ENCODE data around the gene NEDD1.

DNA sequence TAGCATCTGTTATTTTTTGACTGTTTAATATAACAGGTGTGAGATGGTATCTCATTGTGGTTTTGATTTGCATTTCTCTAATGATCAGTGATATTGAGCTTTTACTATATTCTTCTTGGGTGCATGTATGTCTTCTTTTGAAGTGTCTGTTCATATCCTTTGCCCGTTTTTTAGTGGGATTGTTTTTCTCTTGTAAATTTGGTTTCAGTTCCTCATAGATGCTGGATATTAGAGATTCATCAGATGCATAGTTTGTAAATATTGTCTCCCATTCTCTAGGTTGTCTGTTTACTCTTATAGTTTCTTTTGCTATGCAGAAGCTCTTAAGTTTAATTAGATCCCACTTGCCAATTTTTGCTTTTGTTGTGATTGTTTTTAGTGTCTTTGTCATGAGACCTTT, 48.9 kb upstream of the NEDD1 start:
- TF ChIP-seq POLR2AphosphoS5 (IDR thresholded peaks at IDR 0.05; ENCODE audit: low read length): no peak
- TF ChIP-seq POLR2AphosphoS2 (IDR thresholded peaks at IDR 0.05; ENCODE audit: low read depth, low read length): no peak
- no peak for TF ChIP-seq CHD1 (IDR thresholded peaks at IDR 0.05; ENCODE audit: low read depth, low read length)
- no peak for TF ChIP-seq RFX5 (IDR thresholded peaks at IDR 0.05; ENCODE audit: low read depth, low read length)
- TF ChIP-seq, protein P1, sequence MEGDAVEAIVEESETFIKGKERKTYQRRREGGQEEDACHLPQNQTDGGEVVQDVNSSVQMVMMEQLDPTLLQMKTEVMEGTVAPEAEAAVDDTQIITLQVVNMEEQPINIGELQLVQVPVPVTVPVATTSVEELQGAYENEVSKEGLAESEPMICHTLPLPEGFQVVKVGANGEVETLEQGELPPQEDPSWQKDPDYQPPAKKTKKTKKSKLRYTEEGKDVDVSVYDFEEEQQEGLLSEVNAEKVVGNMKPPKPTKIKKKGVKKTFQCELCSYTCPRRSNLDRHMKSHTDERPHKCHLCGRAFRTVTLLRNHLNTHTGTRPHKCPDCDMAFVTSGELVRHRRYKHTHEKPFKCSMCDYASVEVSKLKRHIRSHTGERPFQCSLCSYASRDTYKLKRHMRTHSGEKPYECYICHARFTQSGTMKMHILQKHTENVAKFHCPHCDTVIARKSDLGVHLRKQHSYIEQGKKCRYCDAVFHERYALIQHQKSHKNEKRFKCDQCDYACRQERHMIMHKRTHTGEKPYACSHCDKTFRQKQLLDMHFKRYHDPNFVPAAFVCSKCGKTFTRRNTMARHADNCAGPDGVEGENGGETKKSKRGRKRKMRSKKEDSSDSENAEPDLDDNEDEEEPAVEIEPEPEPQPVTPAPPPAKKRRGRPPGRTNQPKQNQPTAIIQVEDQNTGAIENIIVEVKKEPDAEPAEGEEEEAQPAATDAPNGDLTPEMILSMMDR (IDR thresholded peaks at IDR 0.05 in 2 of 3, conservative IDR thresholded peaks at IDR 0.05 in 1 of 3; ENCODE audit: control insufficient read depth in 2 of 3, extremely low read depth in 1 of 3, insufficient read depth in 1 of 3, low read depth in 3 of 3, low read length in 3 of 3): no peak
- no peak for TF ChIP-seq MLLT1 (IDR thresholded peaks at IDR 0.05)
- no peak for TF ChIP-seq TCF12 (IDR thresholded peaks at IDR 0.05; ENCODE audit: low read depth, low read length)
